GM23248 (cell line): Measurements from ENCODE around the gene KRT39.

Source experiments
- EZH2 ChIP-seq: fragments of 200-600 bp; sonication (generic); IDR thresholded peaks from 2 replicates; pipeline ENCODE4 v1.6.1; 2018; ENCODE audit warnings: antibody characterized with exemption, mild to moderate bottlenecking; ENCODE audit not compliant: insufficient read depth, poor library complexity, severe bottlenecking
- EZH2phosphoT487 ChIP-seq: fragments of 200-600 bp; sonication (generic); IDR thresholded peaks from 2 replicates; pipeline ENCODE4 v1.6.1; 2018; ENCODE audit warnings: antibody characterized with exemption, moderate library complexity, mild to moderate bottlenecking, low read depth; ENCODE audit not compliant: insufficient read depth

DNA sequence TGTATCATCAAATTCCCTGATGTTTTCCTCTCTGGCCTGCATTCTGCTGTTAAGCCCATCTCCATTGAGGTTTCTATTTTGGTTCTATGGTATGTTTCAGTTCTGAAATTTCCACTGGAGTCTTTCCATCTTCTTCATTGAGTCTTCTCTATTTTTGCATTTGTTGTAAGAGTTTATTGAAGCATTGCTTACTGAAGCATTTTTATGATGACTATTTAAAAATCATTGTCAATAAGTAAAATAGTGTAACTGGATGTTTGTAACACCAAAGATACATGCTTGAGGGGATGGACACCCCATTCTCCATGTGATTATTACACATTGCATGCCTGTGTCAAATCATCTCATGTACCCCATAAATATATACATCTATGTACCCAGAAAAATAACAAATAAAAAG, 8.8 kb upstream of the KRT39 start:
- no peak for TF ChIP-seq EZH2
- TF ChIP-seq EZH2phosphoT487, result no peak
